GM19099 (cell line): Measurements from ENCODE around the gene MGAT4C.

ENCODE experiments used
- POLR2A ChIP-seq: IDR thresholded peaks from 3 replicates; pipeline ENCODE4 v1.6.1; 2011; ENCODE audit warnings: low read depth; ENCODE audit not compliant: insufficient read length; ENCODE audit errors: extremely low read depth

MGAT4C gene

GRCh38 chr12:86179855-86180254, 76.3 kb downstream of the MGAT4C start:
- no peak for TF ChIP-seq POLR2A

GRCh38 chr12:86174188-86174587, 82.0 kb downstream of the MGAT4C start:
- TF ChIP-seq POLR2A = no peak

GRCh38 chr12:86172913-86173443, 83.2 kb downstream of the MGAT4C start:
- no peak for TF ChIP-seq POLR2A

DNA sequence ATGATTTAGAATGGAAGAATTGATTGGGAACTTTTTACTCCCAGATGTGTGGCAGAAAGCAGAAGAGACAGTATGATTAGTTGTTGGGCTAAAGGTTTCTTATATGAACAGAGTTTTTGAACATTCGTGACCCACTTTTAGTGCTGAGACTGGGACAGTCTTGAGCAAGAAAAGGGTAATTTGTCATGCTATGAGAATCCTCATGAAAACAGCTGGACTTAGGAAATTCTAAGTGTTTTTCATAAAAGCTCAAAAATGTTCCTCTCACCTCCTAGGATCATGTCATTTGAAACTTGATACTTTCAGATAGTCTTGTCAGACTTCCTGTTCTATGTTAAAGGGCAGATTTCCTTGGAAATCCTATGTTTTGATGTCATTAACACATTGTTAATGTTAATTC, 86.1 kb downstream of the MGAT4C start:
- no peak for TF ChIP-seq POLR2A

GRCh38 chr12:86158956-86159355, 97.2 kb downstream of the MGAT4C start:
- no peak for TF ChIP-seq POLR2A

DNA sequence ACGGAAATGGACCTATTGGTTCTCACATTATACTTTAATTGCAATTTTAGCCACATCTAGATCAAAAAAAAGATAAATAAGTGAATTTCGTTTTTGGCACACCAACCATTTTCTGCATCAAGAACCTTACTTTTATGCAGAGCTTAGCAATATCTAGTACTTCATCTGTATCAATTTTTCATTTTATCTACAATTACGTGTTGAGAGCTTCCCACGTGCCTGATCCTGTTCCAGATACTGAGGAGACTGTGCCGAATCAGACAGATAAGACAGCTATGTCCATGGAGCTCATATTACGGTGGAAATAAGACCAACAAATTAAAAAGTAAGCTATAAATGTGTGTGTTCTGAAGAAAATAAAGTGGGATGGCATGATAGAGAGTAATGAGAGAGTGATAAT, 101.6 kb downstream of the MGAT4C start:
- TF ChIP-seq POLR2A = no peak

DNA sequence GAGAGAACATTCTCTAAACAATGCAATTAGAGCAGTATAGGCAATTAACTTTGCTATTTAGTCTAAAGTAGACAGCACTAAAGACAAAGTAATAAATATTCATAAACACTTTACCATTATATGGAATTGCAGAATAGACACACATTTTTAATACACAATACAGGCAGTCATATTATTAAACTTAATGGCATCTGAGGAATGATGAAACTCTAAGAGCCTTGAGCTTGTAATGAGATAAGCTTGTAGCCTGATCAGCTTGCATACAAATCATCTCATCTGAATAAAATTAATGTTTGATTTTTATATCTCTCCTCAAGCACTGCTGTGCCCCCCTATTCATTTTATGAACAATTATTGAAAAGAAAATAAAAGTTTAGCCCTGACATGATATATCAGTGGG, 107.6 kb downstream of the MGAT4C start:
- no peak for TF ChIP-seq POLR2A

- no peak for TF ChIP-seq POLR2A
These were observed 108.1 kb downstream of the MGAT4C start for GRCh38 chr12:86148071-86148470.

DNA sequence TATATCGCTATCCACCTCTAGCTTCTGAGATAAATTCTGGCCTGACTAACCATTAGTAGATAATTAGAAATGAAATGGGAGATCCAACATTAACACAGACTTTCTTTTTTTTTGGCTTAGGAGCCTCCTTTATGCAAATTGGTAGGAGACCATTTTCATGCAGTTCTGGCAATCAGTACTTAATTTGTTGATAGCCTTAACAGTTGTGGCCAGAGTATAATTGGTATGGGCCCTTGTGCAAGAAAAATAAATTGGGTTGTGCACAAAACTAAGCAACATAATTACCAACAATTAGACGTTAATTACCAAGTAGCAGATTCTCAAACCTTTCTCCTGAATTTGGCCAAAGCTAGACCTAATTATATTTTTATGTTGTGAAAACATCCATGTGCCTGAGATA, 111.0 kb downstream of the MGAT4C start:
- no peak for TF ChIP-seq POLR2A

GRCh38 chr12:86143162-86143561, 113.0 kb downstream of the MGAT4C start:
- TF ChIP-seq POLR2A = no peak

DNA sequence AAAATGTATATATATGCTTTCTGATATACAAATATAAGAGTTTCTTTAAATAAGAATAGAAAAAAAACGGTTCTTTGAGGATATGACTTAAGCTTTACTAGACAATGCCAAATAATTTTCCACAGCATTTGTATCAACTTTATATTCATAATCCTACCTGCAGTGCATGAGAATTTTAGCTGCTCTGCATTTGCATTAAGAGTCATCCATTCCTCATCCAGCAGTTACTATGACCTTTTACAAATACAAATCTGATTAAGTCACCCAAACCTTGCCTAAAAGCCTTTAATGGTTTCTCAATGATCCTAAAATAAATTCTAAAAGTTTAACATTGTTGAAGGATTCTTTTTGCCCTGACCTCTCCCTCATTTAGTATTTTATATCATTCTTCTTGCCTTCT, 116.5 kb downstream of the MGAT4C start:
- TF ChIP-seq POLR2A = no peak

- no peak for TF ChIP-seq POLR2A
These were observed 117.4 kb downstream of the MGAT4C start for GRCh38 chr12:86138770-86139169.

GRCh38 chr12:86137936-86138335, 118.3 kb downstream of the MGAT4C start:
- TF ChIP-seq POLR2A = no peak

DNA sequence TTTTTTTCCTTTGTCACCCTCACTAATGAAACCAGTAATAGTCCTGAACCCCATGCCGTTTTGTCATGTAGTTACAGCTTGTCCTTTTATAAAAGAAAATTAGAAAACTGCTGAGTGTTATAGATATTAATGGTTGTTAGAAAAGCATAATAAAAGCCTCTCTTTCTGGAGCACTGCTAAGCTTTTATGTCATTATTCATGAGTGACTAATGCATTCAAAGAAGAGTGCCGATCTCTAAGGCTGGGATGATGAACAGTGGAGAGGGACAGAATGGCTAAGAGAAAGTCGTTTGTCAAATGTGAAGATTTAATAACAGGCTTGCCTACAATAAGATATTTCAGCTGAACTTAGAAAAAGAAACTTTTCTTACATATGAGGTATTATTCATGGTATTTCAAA, 121.6 kb downstream of the MGAT4C start:
- no peak for TF ChIP-seq POLR2A

- TF ChIP-seq POLR2A = no peak
These were observed 133.2 kb downstream of the MGAT4C start for GRCh38 chr12:86122846-86123468.

DNA sequence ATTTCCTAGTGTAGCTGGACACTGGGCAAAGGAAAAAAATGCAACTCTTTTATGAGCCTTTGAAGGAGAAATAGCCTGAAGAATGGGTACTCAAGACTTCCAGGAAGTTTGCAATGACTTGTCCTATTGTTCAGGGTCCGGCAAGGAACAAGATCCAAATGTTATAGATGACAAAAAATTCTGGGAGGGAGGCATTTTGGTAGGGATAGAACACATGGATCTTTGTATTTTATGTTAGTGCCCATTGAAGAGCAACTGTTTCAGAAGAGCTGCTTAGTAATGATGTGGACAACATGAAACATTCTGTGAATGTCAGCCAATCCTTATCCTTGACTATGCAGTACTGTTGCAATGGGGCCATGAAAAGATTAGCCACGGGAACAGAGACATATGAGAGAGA, 138.0 kb downstream of the MGAT4C start:
- TF ChIP-seq POLR2A = no peak

- TF ChIP-seq POLR2A = no peak
These were observed 138.5 kb downstream of the MGAT4C start for GRCh38 chr12:86117711-86118110.
